HG03159 (cell line): Measurements from ENCODE around the gene SLC16A7.

Experiments
- ATAC-seq: cut with Tn5 transposase; IDR thresholded peaks from one replicate; pipeline ENCODE4 v1.9.1; 2021; ENCODE audit warnings: mild to moderate bottlenecking, moderate library complexity; ENCODE audit not compliant: unreplicated experiment

Gene SLC16A7

GRCh38 chr12:59619461-59620240 lies 23.8 kb downstream of the SLC16A7 start:
- peak; percentile 55 for ATAC-seq

GRCh38 chr12:59620326-59620725 lies 24.5 kb downstream of the SLC16A7 start:
- peak; percentile 41 for ATAC-seq

GRCh38 chr12:59624732-59625460 lies 29.1 kb downstream of the SLC16A7 start:
- no peak for ATAC-seq

- ATAC-seq = no peak
Measured at GRCh38 chr12:59626382-59626781, 30.6 kb downstream of the SLC16A7 start.

GRCh38 chr12:59627582-59627981 lies 31.8 kb downstream of the SLC16A7 start:
- no peak for ATAC-seq

- ATAC-seq = no peak
Measured at GRCh38 chr12:59629890-59630289, 34.1 kb downstream of the SLC16A7 start.

- ATAC-seq = no peak
Measured at GRCh38 chr12:59632408-59632807, 36.6 kb downstream of the SLC16A7 start.

GRCh38 chr12:59634254-59634653 lies 38.4 kb downstream of the SLC16A7 start:
- no peak for ATAC-seq

- ATAC-seq = peak; percentile 69
Measured at GRCh38 chr12:59636945-59637691, 41.3 kb downstream of the SLC16A7 start.

GRCh38 chr12:59637692-59638070 lies 41.9 kb downstream of the SLC16A7 start:
- ATAC-seq = no peak

- no peak for ATAC-seq
Measured at GRCh38 chr12:59643550-59643949, 47.7 kb downstream of the SLC16A7 start.

GRCh38 chr12:59645242-59645641 lies 49.4 kb downstream of the SLC16A7 start:
- no peak for ATAC-seq

GRCh38 chr12:59646636-59647035 lies 50.8 kb downstream of the SLC16A7 start:
- no peak for ATAC-seq

GRCh38 chr12:59649203-59649602 lies 53.4 kb downstream of the SLC16A7 start:
- ATAC-seq = no peak

- no peak for ATAC-seq
Measured at GRCh38 chr12:59650588-59651228, 54.9 kb downstream of the SLC16A7 start.

GRCh38 chr12:59651229-59651920 lies 55.5 kb downstream of the SLC16A7 start:
- no peak for ATAC-seq

GRCh38 chr12:59652130-59652529 lies 56.3 kb downstream of the SLC16A7 start:
- no peak for ATAC-seq

- ATAC-seq = no peak
Measured at GRCh38 chr12:59654061-59654460, 58.2 kb downstream of the SLC16A7 start.

- no peak for ATAC-seq
Measured at GRCh38 chr12:59657266-59657665, 61.4 kb downstream of the SLC16A7 start.

- no peak for ATAC-seq
Measured at GRCh38 chr12:59657711-59658110, 61.9 kb downstream of the SLC16A7 start.

GRCh38 chr12:59660148-59660547 lies 64.3 kb downstream of the SLC16A7 start:
- no peak for ATAC-seq
